Keratinocyte (primary cell): ENCODE results near the gene RNF157.

Experiments
- CTCF ChIP-seq, 3 experiments: IDR thresholded peaks in 1 of 3; conservative IDR thresholded peaks in 1 of 3; optimal IDR thresholded peaks in 1 of 3; 2 replicates in 2 of 3; 3 replicates in 1 of 3; pipeline versions ENCODE3 to v1.5.1; 2011; ENCODE audit warnings: low read length in 3 of 3, mild to moderate bottlenecking in 3 of 3, moderate library complexity in 2 of 3, control low read depth in 1 of 3, inconsistent platforms in 1 of 3; ENCODE audit not compliant: insufficient read depth in 2 of 3; ENCODE audit errors: extremely low read depth in 1 of 3
- EZH2 ChIP-seq: IDR thresholded peaks from one replicate; pipeline ENCODE4 v1.6.1; 2012; ENCODE audit warnings: inconsistent platforms, mild to moderate bottlenecking, low read length, moderate library complexity

GRCh38 chr17:76253841-76254240 lies 13.5 kb upstream of the RNF157 start:
- TF ChIP-seq CTCF (optimal IDR thresholded peaks at IDR 0.05 in 1 of 3, IDR thresholded peaks at IDR 0.05 in 1 of 3, conservative IDR thresholded peaks at IDR 0.05 in 1 of 3; ENCODE audit: extremely low read depth in 1 of 3, insufficient read depth in 2 of 3, low read length in 3 of 3) (no peak), EZH2 (no peak)
